CD4-positive, alpha-beta T cell (primary cell): ENCODE data around the gene POLA2. TPM values are rescaled to one million over a fixed set of nuclear protein-coding genes. Genes with fewer than 3 reads are reported as not detected.
A peak's percentile ranks its signal among the peaks of the same experiment; 100 is the strongest.

ENCODE experiments used
- ATAC-seq: fragments of 200-7000 bp; cut with Tn5 transposase; one replicate; pipeline ENCODE4 v1.10.0; 2022; ENCODE audit warnings: mild to moderate bottlenecking; ENCODE audit not compliant: poor library complexity
- CTCF ChIA-PET: fragments of 350-600 bp; sonication (Branson Sonifier 250); formaldehyde crosslinking; loops from one replicate; lab custom pipeline; 2021; ENCODE audit warnings: antibody characterized with exemption, inconsistent platforms; lab: Charles Lee
- POLR2A ChIA-PET: fragments of 350-600 bp; sonication (Branson Sonifier 250); formaldehyde crosslinking; loops from one replicate; lab custom pipeline; 2021; ENCODE audit warnings: antibody characterized with exemption, inconsistent platforms; lab: Charles Lee
- DNase-seq, 14 experiments: peaks; one replicate each; pipeline ENCODE4 v3.0.0-alpha.2; 2013 to 2020; ENCODE audit warnings: mixed read lengths in 2 of 14
- H3K27ac ChIP-seq, 2 donors: one replicate each; pipeline versions ENCODE4 v1.5.1 to v1.7.0; 2013; ENCODE audit warnings: low read length in 2 of 2, low read depth in 1 of 2, mild to moderate bottlenecking in 1 of 2
- H3K27me3 ChIP-seq, 2 experiments: 1 replicate in 1 of 2; 2 replicates in 1 of 2; pipeline versions ENCODE4 v1.6.1 to v1.7.0; 2013; ENCODE audit warnings: low read length in 2 of 2, control low read depth in 1 of 2, mild to moderate bottlenecking in 1 of 2, moderate library complexity in 1 of 2; ENCODE audit not compliant: insufficient read depth in 2 of 2, control insufficient read depth in 1 of 2
- H3K36me3 ChIP-seq: one replicate; pipeline ENCODE4 v1.6.1; 2013; ENCODE audit warnings: low read length, control low read depth; ENCODE audit not compliant: insufficient read depth
- H3K4me1 ChIP-seq: one replicate; pipeline ENCODE4 v1.6.1; 2013; ENCODE audit warnings: low read length, control low read depth; ENCODE audit not compliant: insufficient read depth
- H3K4me3 ChIP-seq: one replicate; pipeline ENCODE4 v1.5.1; 2013; ENCODE audit warnings: mild to moderate bottlenecking, low read length, moderate library complexity
- H3K9me3 ChIP-seq, 2 experiments: 1 replicate in 1 of 2; 2 replicates in 1 of 2; pipeline versions ENCODE4 v1.6.1 to v1.7.0; 2013; ENCODE audit warnings: low read length in 2 of 2, mild to moderate bottlenecking in 2 of 2, control low read depth in 1 of 2, moderate library complexity in 1 of 2; ENCODE audit not compliant: control insufficient read depth in 1 of 2, insufficient read depth in 1 of 2
- H3K27ac Mint-ChIP-seq: one replicate; pipeline ENCODE4 v1.8.0; 2020; ENCODE audit warnings: mixed read lengths
- H3K27me3 Mint-ChIP-seq: one replicate; pipeline ENCODE4 v1.8.0; 2021; ENCODE audit warnings: mixed read lengths
- H3K36me3 Mint-ChIP-seq: one replicate; pipeline ENCODE4 v1.8.0; 2021; ENCODE audit warnings: low read depth, mixed read lengths
- H3K4me1 Mint-ChIP-seq: one replicate; pipeline ENCODE4 v1.8.0; 2021; ENCODE audit warnings: low read depth, mixed read lengths
- H3K4me3 Mint-ChIP-seq: one replicate; pipeline ENCODE4 v1.8.0; 2020; ENCODE audit warnings: mild to moderate bottlenecking, mixed read lengths
- H3K9me3 Mint-ChIP-seq: one replicate; pipeline ENCODE4 v1.8.0; 2020; ENCODE audit warnings: mixed read lengths
- intact Hi-C, 2 experiments: fragments of 100-400 bp; cut with DNase I in 1 of 2; cut with micrococcal nuclease in 1 of 2; formaldehyde crosslinking; loops; one replicate each; pipeline versions ENCODE4 v1.15.1 to v1.9.0; 2023 to 2025; cut with DNase I, micrococcal nuclease
- total RNA-seq, 174 experiments: library from RNA in 2 of 174; stranded (reverse) in 2 of 174; gene quantifications; one replicate each; pipeline ENCODE4 v1.2.3 and lab custom pipeline; 2021 to 2026
- TF ChIP-seq, protein P1 (sequence below): fragments of 200-600 bp; IDR thresholded peaks from one replicate; pipeline ENCODE4 v1.8.0; 2022; ENCODE audit warnings: antibody characterized with exemption, mild to moderate bottlenecking

Gene POLA2
- total RNA-seq, 2 experiments from 2014 or later = 9.6 to 10.6 TPM

DNA sequence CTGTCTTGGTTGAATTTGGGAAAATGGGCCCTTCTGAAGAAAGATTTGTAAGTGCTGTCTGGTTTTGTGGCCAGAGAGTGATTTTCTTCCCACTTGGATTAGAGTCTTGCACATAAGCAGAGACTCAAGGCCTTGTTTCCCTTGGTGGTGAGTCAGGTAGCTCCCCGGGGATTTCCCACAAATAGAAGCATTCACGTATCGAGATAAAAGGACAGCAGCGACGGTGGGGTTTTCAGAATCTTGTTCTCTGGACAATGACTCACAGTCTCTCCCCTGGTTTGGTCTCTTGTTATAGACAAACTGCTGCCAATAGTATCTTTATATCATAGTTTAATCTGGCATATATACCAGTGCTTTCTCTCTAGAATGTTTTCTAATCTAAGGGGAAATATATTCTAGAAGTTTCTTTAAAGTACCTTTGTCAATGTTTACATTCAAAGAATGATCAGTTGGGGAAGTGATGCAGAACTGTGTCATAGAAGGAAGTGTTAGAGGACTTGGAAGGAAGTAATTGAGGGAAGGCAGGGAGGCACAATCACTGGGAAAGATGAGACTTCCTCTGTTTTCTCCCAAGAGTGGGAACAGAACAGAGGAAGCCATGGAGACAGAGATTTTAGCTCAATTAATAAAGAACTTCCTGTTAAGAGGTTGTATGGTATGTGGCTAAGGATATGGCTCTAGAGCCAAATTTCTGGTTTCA lies 18.1 kb downstream of the POLA2 start:
- no peaks in the 10 kb centered on the region for H3K4me1 ChIP-seq
- H3K27me3 ChIP-seq = no peaks in the 10 kb centered on the region
- H3K36me3 ChIP-seq = peaks cover 67% of the 10 kb centered on the region
- Mint-ChIP-seq H3K4me1 (peaks cover 11% of the 10 kb centered on the region), H3K9me3 (no peaks in the 10 kb centered on the region), H3K36me3 (peaks cover 81% of the 10 kb centered on the region), H3K4me3 (no peak overlapping the region), H3K27me3 (no peaks in the 10 kb centered on the region), H3K27ac (peak overlapping the region; percentile 77)
- TF ChIP-seq, protein P1, sequence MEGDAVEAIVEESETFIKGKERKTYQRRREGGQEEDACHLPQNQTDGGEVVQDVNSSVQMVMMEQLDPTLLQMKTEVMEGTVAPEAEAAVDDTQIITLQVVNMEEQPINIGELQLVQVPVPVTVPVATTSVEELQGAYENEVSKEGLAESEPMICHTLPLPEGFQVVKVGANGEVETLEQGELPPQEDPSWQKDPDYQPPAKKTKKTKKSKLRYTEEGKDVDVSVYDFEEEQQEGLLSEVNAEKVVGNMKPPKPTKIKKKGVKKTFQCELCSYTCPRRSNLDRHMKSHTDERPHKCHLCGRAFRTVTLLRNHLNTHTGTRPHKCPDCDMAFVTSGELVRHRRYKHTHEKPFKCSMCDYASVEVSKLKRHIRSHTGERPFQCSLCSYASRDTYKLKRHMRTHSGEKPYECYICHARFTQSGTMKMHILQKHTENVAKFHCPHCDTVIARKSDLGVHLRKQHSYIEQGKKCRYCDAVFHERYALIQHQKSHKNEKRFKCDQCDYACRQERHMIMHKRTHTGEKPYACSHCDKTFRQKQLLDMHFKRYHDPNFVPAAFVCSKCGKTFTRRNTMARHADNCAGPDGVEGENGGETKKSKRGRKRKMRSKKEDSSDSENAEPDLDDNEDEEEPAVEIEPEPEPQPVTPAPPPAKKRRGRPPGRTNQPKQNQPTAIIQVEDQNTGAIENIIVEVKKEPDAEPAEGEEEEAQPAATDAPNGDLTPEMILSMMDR = no peak
- intact Hi-C loops = loop anchor here in 1 of 2 experiments (5.0 kb wide), 1 partner anchor 187 kb away; no protein-coding TSS in a partner anchor
- ATAC-seq (peak; percentile 57), DNase-seq (peak in 8 of 14 experiments; percentile 5 to 83 (median 38))
- CTCF ChIA-PET = interaction anchor here (0.7 to 1.3 kb wide), 2 partner anchors 35 to 36 kb away, joined by 4 read pairs; no protein-coding TSS in a partner anchor
- H3K4me3 ChIP-seq = no peak overlapping the region
- POLR2A ChIA-PET = interaction anchor here (1.7 kb wide), 1 partner anchor 18 kb away, joined by 7 read pairs; the partner anchor contains the start of gene POLA2
- no peaks in the 10 kb centered on the region for H3K9me3 ChIP-seq
- peak overlapping the region in 1 of 2 donors; percentile 68 for H3K27ac ChIP-seq

DNA sequence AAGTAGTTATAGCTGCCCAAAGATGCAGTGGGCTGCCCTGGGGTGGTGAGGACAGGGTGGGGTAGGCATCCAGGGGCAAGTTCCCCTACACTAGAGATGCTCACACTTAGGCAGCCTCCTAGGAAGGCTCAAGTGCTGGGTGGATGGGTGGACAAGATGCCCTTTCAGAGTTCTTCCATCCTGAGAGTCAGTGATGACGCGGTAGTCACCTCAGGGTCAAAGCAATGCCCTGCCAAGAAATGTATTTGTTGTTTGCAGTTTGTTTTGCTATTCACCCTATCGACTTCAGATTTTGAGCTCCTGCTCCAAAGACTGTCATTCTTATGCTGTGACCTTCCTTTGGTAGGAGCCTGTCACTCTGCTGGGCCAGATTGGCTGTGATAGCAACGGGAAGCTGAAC lies 18.9 kb downstream of the POLA2 start:
- TF ChIP-seq, protein P1 = no peak

DNA sequence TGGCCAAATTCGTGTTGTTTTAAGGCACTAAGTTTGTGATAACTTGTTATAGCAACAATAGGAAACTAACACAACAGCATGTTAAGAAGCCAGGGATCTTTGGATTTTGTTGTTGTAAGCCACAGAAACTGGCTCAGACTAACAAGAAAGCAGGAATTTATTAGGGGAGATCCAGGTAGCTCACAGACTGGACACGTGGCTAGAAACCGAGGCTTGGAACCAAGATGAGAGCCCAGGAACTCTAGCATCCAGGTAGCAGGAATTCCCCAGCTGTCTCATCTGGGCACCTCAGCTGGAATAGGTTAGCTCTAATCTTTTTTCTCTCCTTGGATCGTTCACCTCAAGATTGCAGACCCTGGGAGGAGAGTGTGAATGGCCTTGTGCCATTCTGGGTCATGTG lies 24.9 kb downstream of the POLA2 start:
- Histone ChIP-seq H3K4me1 (no peaks in the 10 kb centered on the region), H3K4me3 (no peak overlapping the region), H3K27ac (no peak overlapping the region), H3K27me3 (no peaks in the 10 kb centered on the region), H3K36me3 (peaks cover 72% of the 10 kb centered on the region), H3K9me3 (no peaks in the 10 kb centered on the region)
- CTCF ChIA-PET = interaction anchor here (1.0 kb wide), 1 partner anchor 43 kb away, joined by 5 read pairs; no protein-coding TSS in a partner anchor
- H3K4me1 Mint-ChIP-seq = no peaks in the 10 kb centered on the region
- no peak for DNase-seq
- POLR2A ChIA-PET = no interaction called here
- no peak for ATAC-seq
- intact Hi-C loops = no loop called here
- no peak overlapping the region for H3K4me3 Mint-ChIP-seq
- H3K27me3 Mint-ChIP-seq = no peaks in the 10 kb centered on the region
- H3K27ac Mint-ChIP-seq = no peak overlapping the region
- H3K36me3 Mint-ChIP-seq = peaks cover 70% of the 10 kb centered on the region
- no peaks in the 10 kb centered on the region for H3K9me3 Mint-ChIP-seq
- TF ChIP-seq, protein P1 = no peak

More for the DNA sequence above, 18.9 kb downstream of the POLA2 start:
- Histone ChIP-seq H3K4me1 (no peaks in the 10 kb centered on the region), H3K27ac (no peak overlapping the region), H3K36me3 (peaks cover 73% of the 10 kb centered on the region), H3K9me3 (no peaks in the 10 kb centered on the region), H3K4me3 (no peak overlapping the region), H3K27me3 (no peaks in the 10 kb centered on the region)
- DNase-seq = no peak
- H3K4me3 Mint-ChIP-seq = no peak overlapping the region
- CTCF ChIA-PET = interaction anchor here (1.3 kb wide), 1 partner anchor 36 kb away, joined by 4 read pairs; no protein-coding TSS in a partner anchor
- H3K4me1 Mint-ChIP-seq = peaks cover 11% of the 10 kb centered on the region
- no peak for ATAC-seq
- intact Hi-C loops = no loop called here
- H3K27me3 Mint-ChIP-seq = no peaks in the 10 kb centered on the region
- no peaks in the 10 kb centered on the region for H3K9me3 Mint-ChIP-seq
- no peak overlapping the region for H3K27ac Mint-ChIP-seq
- POLR2A ChIA-PET = no interaction called here
- peaks cover 78% of the 10 kb centered on the region for H3K36me3 Mint-ChIP-seq
